ENCODE data around the gene SFMBT2.

DNA sequence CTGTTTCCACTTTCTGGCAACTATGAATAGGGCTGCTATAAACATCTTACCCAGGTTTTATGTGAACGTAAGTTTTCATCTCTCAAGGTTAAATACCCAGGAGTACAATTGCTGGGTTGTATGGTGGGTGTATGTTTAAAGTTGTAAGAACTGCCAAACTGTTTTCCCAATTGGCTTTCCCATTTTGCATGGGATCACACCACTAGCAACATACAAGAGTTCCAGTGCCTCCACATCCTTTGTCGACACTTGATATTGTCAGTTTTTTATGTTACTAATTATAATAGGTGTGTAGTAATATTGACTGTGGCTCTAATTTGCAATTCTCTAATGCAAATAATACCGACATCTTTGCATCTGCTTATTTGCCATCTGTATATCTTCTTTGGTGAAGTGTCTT is 82.9 kb downstream of the SFMBT2 start:
- TF ChIP-seq CHD4 (IDR thresholded peaks at IDR 0.05) (no peak), POLR2A (IDR thresholded peaks at IDR 0.05; ENCODE audit: low read depth, low read length) (no peak)
- TF ChIP-seq, protein P1, sequence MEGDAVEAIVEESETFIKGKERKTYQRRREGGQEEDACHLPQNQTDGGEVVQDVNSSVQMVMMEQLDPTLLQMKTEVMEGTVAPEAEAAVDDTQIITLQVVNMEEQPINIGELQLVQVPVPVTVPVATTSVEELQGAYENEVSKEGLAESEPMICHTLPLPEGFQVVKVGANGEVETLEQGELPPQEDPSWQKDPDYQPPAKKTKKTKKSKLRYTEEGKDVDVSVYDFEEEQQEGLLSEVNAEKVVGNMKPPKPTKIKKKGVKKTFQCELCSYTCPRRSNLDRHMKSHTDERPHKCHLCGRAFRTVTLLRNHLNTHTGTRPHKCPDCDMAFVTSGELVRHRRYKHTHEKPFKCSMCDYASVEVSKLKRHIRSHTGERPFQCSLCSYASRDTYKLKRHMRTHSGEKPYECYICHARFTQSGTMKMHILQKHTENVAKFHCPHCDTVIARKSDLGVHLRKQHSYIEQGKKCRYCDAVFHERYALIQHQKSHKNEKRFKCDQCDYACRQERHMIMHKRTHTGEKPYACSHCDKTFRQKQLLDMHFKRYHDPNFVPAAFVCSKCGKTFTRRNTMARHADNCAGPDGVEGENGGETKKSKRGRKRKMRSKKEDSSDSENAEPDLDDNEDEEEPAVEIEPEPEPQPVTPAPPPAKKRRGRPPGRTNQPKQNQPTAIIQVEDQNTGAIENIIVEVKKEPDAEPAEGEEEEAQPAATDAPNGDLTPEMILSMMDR (IDR thresholded peaks at IDR 0.05 in 2 of 3, conservative IDR thresholded peaks at IDR 0.05 in 1 of 3; ENCODE audit: control insufficient read depth in 2 of 3, extremely low read depth in 1 of 3, insufficient read depth in 1 of 3, low read depth in 3 of 3, low read length in 3 of 3), result no peak
- TF ChIP-seq, protein P2, sequence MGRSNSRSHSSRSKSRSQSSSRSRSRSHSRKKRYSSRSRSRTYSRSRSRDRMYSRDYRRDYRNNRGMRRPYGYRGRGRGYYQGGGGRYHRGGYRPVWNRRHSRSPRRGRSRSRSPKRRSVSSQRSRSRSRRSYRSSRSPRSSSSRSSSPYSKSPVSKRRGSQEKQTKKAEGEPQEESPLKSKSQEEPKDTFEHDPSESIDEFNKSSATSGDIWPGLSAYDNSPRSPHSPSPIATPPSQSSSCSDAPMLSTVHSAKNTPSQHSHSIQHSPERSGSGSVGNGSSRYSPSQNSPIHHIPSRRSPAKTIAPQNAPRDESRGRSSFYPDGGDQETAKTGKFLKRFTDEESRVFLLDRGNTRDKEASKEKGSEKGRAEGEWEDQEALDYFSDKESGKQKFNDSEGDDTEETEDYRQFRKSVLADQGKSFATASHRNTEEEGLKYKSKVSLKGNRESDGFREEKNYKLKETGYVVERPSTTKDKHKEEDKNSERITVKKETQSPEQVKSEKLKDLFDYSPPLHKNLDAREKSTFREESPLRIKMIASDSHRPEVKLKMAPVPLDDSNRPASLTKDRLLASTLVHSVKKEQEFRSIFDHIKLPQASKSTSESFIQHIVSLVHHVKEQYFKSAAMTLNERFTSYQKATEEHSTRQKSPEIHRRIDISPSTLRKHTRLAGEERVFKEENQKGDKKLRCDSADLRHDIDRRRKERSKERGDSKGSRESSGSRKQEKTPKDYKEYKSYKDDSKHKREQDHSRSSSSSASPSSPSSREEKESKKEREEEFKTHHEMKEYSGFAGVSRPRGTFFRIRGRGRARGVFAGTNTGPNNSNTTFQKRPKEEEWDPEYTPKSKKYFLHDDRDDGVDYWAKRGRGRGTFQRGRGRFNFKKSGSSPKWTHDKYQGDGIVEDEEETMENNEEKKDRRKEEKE (IDR thresholded peaks at IDR 0.05), result no peak
